Colonic mucosa (tissue), 4 donors: ENCODE results near the gene FOXP1. TPM values are rescaled to one million over a fixed set of nuclear protein-coding genes. Genes with fewer than 3 reads are reported as not detected.

Experiments used
- DNase-seq: peaks from one replicate; pipeline ENCODE4 v3.0.0-alpha.2; 2020
- H3K27ac ChIP-seq: fragments of 200-600 bp; one replicate; pipeline ENCODE4 v1.8.0; 2021
- H3K27me3 ChIP-seq: fragments of 200-600 bp; one replicate; pipeline ENCODE4 v1.8.0; 2021
- H3K36me3 ChIP-seq: fragments of 200-600 bp; one replicate; pipeline ENCODE4 v1.8.0; 2021
- H3K4me1 ChIP-seq: fragments of 200-600 bp; one replicate; pipeline ENCODE4 v1.8.0; 2021; ENCODE audit warnings: mild to moderate bottlenecking
- H3K4me3 ChIP-seq: fragments of 200-600 bp; one replicate; pipeline ENCODE4 v1.8.0; 2021
- H3K9ac ChIP-seq, 2 donors: one replicate each; pipeline ENCODE4 v1.7.0; 2013; ENCODE audit warnings: control low read depth in 2 of 2, low read depth in 2 of 2, low read length in 2 of 2
- H3K9me3 ChIP-seq: fragments of 200-600 bp; one replicate; pipeline ENCODE4 v1.8.0; 2021
- intact Hi-C: fragments of 100-400 bp; cut with DNase I; formaldehyde crosslinking; loops from one replicate; pipeline ENCODE4 v1.14.1; 2022
- total RNA-seq, 2 donors: library from RNA; stranded (reverse); fragmentation: NEBNext Ultra II Directional in 1 of 2; extraction: Animal tissue kit (Norgen Biotek cat#: 25700) in 1 of 2; gene quantifications; one replicate each; pipeline ENCODE4 v1.2.1, GENCODE V29; 2021
- TF ChIP-seq, protein P1 (sequence below): fragments of 200-600 bp; IDR thresholded peaks from one replicate; pipeline ENCODE4 v1.8.0; 2022; ENCODE audit warnings: antibody characterized with exemption, mild to moderate bottlenecking
- donor health status: healthy.
- donor health status: DM: no; HTN: no; CAD: no.
- donor health status: DM: no; HTN: no; CAD: no.

Gene FOXP1
- total RNA-seq, 2 donors from 2014 or later, result 127 to 128 TPM

DNA sequence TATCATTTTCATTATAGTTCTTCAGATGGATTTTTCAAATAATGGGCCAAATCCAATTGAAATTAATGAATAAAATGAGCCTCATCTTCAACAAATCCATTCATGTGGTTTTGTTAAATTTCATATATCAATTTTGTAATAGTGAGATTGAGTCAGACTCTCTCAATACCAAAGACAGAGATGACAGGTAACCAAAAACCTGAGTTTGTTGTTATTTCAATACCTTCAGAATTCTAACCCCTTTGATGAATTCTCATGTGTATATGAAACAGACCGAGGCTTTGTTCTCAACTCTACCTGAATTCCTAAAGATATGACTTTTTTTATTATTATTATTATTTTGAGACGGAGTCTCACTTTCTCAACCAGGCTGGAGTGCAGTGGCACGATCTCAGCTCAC, 92.8 kb downstream of the FOXP1 start:
- intact Hi-C loops, result no loop called here
- TF ChIP-seq, protein P1, sequence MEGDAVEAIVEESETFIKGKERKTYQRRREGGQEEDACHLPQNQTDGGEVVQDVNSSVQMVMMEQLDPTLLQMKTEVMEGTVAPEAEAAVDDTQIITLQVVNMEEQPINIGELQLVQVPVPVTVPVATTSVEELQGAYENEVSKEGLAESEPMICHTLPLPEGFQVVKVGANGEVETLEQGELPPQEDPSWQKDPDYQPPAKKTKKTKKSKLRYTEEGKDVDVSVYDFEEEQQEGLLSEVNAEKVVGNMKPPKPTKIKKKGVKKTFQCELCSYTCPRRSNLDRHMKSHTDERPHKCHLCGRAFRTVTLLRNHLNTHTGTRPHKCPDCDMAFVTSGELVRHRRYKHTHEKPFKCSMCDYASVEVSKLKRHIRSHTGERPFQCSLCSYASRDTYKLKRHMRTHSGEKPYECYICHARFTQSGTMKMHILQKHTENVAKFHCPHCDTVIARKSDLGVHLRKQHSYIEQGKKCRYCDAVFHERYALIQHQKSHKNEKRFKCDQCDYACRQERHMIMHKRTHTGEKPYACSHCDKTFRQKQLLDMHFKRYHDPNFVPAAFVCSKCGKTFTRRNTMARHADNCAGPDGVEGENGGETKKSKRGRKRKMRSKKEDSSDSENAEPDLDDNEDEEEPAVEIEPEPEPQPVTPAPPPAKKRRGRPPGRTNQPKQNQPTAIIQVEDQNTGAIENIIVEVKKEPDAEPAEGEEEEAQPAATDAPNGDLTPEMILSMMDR, result no peak

DNA sequence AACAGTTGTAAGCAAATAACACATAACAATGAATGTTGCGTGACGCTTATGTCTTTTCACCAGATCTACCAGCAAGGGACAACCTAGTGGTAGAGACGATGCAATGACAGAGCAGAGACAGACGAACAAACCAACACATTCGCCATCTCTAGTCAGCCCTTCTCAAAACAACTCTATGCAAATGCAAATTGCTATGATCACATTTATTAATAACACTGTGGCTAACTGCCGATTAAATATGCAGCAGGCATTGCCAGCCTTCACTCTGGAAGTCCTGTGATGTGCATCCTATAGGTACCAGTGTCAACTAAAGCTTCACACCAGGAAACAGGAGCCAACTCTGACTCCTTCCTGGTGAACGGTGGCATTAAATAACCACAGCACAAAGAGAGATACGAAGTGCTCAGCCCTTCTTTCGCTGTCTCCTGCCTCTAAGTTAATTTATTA, 94.2 kb downstream of the FOXP1 start:
- Histone ChIP-seq H3K4me3 (no peak overlapping the region), H3K9me3 (no peaks in the 10 kb centered on the region), H3K36me3 (no peaks in the 10 kb centered on the region), H3K9ac (no peak overlapping the region), H3K27ac (no peak overlapping the region), H3K27me3 (no peaks in the 10 kb centered on the region), H3K4me1 (no peaks in the 10 kb centered on the region)
- DNase-seq, result no peak
- TF ChIP-seq, protein P1, result no peak
- intact Hi-C loops, result no loop called here

More for the DNA sequence above, 92.8 kb downstream of the FOXP1 start:
- H3K9me3 ChIP-seq, result no peaks in the 10 kb centered on the region
- no peak overlapping the region for H3K4me3 ChIP-seq
- no peak for DNase-seq
- no peaks in the 10 kb centered on the region for H3K27me3 ChIP-seq
- H3K27ac ChIP-seq, result no peak overlapping the region
- H3K4me1 ChIP-seq, result no peaks in the 10 kb centered on the region
- H3K36me3 ChIP-seq, result no peaks in the 10 kb centered on the region
- H3K9ac ChIP-seq, result no peak overlapping the region

DNA sequence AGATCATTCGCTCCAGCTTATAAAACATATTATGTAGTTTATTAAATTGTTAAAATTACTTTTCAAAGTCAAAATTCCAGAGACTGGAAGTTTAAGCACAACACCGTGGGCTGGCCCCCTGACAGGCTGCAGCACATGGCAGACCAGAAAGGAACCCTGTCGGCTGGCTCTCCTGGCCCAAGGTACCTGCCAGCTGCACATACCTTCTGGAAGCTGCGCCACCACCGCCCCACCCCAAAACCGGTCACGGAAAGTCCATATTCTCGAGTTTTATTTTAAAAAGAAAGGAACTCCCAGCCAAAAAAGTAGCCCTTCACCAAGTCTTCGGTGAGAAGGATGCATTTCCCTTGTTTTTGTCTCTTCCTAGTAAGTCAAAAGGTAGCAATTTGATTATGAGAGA, 94.6 kb downstream of the FOXP1 start:
- Histone ChIP-seq H3K4me1 (no peaks in the 10 kb centered on the region), H3K9ac (no peak overlapping the region), H3K27me3 (no peaks in the 10 kb centered on the region), H3K9me3 (no peaks in the 10 kb centered on the region), H3K27ac (no peak overlapping the region), H3K4me3 (no peak overlapping the region), H3K36me3 (no peaks in the 10 kb centered on the region)
- intact Hi-C loops, result no loop called here
- TF ChIP-seq, protein P1, result no peak
- DNase-seq, result no peak

DNA sequence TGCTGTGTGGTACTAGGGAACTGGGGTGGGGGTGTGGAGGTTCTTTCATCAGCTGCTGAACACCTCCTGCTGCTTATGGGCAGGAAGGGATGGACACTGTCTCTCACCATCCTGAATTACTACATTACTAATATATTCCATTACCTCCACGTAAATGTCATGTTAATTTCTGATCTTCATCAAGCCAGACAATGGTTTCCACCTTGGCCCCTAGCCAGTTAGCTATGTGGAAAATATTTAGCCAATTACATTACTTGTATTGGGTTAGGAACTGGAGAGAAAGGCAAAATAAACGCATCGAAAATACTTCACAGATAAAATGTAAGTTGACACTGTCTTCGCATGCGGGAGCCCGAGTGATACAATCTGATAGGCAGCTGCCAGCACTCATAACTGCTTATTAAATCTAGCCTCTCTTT, 95.1 kb downstream of the FOXP1 start:
- no peaks in the 10 kb centered on the region for H3K9me3 ChIP-seq
- no peak overlapping the region for H3K27ac ChIP-seq

DNA sequence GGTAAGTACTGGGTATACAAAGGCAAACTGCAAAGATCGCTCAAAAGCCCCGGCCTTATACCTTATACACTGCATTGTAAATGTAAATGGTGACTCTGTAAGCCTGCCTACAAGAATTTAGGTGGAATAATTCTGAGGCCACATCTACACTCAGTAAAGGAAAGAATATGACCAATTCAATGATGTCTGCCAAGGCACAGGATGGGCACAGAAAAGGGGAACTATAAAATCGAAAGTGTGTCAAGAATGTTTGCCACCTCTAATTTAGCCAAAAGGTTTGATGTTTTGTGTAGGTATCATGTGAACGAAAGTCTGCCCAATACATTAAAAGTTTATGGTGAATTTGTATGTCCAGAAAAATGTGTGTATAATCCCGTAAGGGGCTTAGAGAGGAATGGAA, 96.1 kb downstream of the FOXP1 start:
- TF ChIP-seq, protein P1, result no peak
- H3K4me3 ChIP-seq, result no peak overlapping the region
- intact Hi-C loops, result no loop called here
- H3K27ac ChIP-seq, result no peak overlapping the region
- H3K9me3 ChIP-seq, result no peaks in the 10 kb centered on the region
- no peak for DNase-seq
- no peaks in the 10 kb centered on the region for H3K27me3 ChIP-seq
- H3K9ac ChIP-seq, result no peak overlapping the region
- no peaks in the 10 kb centered on the region for H3K36me3 ChIP-seq
- no peaks in the 10 kb centered on the region for H3K4me1 ChIP-seq

More for the DNA sequence above, 95.1 kb downstream of the FOXP1 start:
- no peak overlapping the region for H3K4me3 ChIP-seq
- H3K27me3 ChIP-seq, result no peaks in the 10 kb centered on the region
- no peaks in the 10 kb centered on the region for H3K4me1 ChIP-seq
- intact Hi-C loops, result no loop called here
- no peaks in the 10 kb centered on the region for H3K36me3 ChIP-seq
- TF ChIP-seq, protein P1, result no peak
- no peak for DNase-seq
- H3K9ac ChIP-seq, result no peak overlapping the region
